Right lobe of liver (tissue), 4 donors: ENCODE results near the gene BAHCC1.

Source experiments
- CTCF ChIP-seq, 4 donors: fragments of 200-600 bp in 3 of 4; fragments of 450-650 bp in 1 of 4; IDR thresholded peaks; one replicate each; pipeline versions ENCODE4 v1.5.1 to v1.8.0; 2016 to 2022; ENCODE audit warnings: antibody characterized with exemption in 4 of 4, mild to moderate bottlenecking in 2 of 4
- POLR2A ChIP-seq: fragments of 450-650 bp; IDR thresholded peaks from one replicate; pipeline ENCODE4 v1.6.1; 2017; ENCODE audit warnings: antibody characterized with exemption, mild to moderate bottlenecking
- donor health status: DM: no; HTN: no; CAD: no.
- donor health status: DM: no; HTN: no; CAD: no.
- donor health status: DM: no; HTN: yes; CAD: no.

GRCh38 chr17:81380131-81380530, 15.1 kb upstream of the BAHCC1 start:
- TF ChIP-seq CTCF (IDR thresholded peaks at IDR 0.05): no peak
- no peak for TF ChIP-seq POLR2A
